ENCODE results near the gene PDE4D. TPM values are rescaled to one million over a fixed set of nuclear protein-coding genes. Genes with fewer than 3 reads are reported as not detected.
"Not testable (repeated sequence)": the region's sequence is repeated elsewhere in the genome, so short reads cannot be mapped to it uniquely, and the experiment has no call there.

The PDE4D gene
- total RNA-seq, 1 experiment from 2014 or later, result 33.9 TPM

GRCh38 chr5:59016925-59017324, 876.6 kb downstream of the PDE4D start:
- DNase-seq (ENCODE audit: low read depth), result no peak

GRCh38 chr5:59008816-59009473, 884.6 kb downstream of the PDE4D start:
- no peak for DNase-seq (ENCODE audit: low read depth)

GRCh38 chr5:59007460-59008063, 886.0 kb downstream of the PDE4D start:
- DNase-seq (ENCODE audit: low read depth), result peak; percentile 36

- no peak for DNase-seq (ENCODE audit: low read depth)
These were observed 887.4 kb downstream of the PDE4D start for GRCh38 chr5:59005934-59006701.

- DNase-seq (ENCODE audit: low read depth), result no peak
These were observed 889.9 kb downstream of the PDE4D start for GRCh38 chr5:59003641-59004040.

- no peak for DNase-seq (ENCODE audit: low read depth)
These were observed 890.4 kb downstream of the PDE4D start for GRCh38 chr5:59003124-59003523.

GRCh38 chr5:59002162-59002825, 891.2 kb downstream of the PDE4D start:
- no peak for DNase-seq (ENCODE audit: low read depth)

- no peak for DNase-seq (ENCODE audit: low read depth)
These were observed 891.8 kb downstream of the PDE4D start for GRCh38 chr5:59001716-59002115.

- no peak for DNase-seq (ENCODE audit: low read depth)
These were observed 892.4 kb downstream of the PDE4D start for GRCh38 chr5:59001154-59001553.

GRCh38 chr5:59000211-59000610, 893.3 kb downstream of the PDE4D start:
- DNase-seq (ENCODE audit: low read depth), result no peak

- DNase-seq (ENCODE audit: low read depth), result no peak
These were observed 893.7 kb downstream of the PDE4D start for GRCh38 chr5:58999804-59000203.

GRCh38 chr5:58998544-58998943, 895.0 kb downstream of the PDE4D start:
- DNase-seq (ENCODE audit: low read depth), result no peak

- DNase-seq (ENCODE audit: low read depth), result not testable (repeated sequence)
These were observed 897.7 kb downstream of the PDE4D start for GRCh38 chr5:58995779-58996178.

- no peak for DNase-seq (ENCODE audit: low read depth)
These were observed 900.1 kb downstream of the PDE4D start for GRCh38 chr5:58993461-58993860.

GRCh38 chr5:58988938-58989337, 904.6 kb downstream of the PDE4D start:
- no peak for DNase-seq (ENCODE audit: low read depth)

- DNase-seq (ENCODE audit: low read depth), result no peak
These were observed 906.3 kb downstream of the PDE4D start for GRCh38 chr5:58987193-58987592.

GRCh38 chr5:58986281-58986680, 907.2 kb downstream of the PDE4D start:
- DNase-seq (ENCODE audit: low read depth), result no peak

- no peak for DNase-seq (ENCODE audit: low read depth)
These were observed 907.8 kb downstream of the PDE4D start for GRCh38 chr5:58985759-58986158.

- DNase-seq (ENCODE audit: low read depth), result no peak
These were observed 908.2 kb downstream of the PDE4D start for GRCh38 chr5:58985311-58985710.

GRCh38 chr5:58983526-58984452, 909.7 kb downstream of the PDE4D start:
- no peak for DNase-seq (ENCODE audit: low read depth)

GRCh38 chr5:58980890-58981289, 912.6 kb downstream of the PDE4D start:
- no peak for DNase-seq (ENCODE audit: low read depth)

All from LHCN-M2 (cell line).